Activated effector memory CD4-positive, alpha-beta T cell treated with Interleukin-2 at 50 U/mL for 16 hours (primary cell): ENCODE measurements around the gene FAM3C.

Experiments used
- DNase-seq: peaks from one replicate; pipeline ENCODE4 v3.0.0-alpha.2; 2020

The FAM3C gene

DNA sequence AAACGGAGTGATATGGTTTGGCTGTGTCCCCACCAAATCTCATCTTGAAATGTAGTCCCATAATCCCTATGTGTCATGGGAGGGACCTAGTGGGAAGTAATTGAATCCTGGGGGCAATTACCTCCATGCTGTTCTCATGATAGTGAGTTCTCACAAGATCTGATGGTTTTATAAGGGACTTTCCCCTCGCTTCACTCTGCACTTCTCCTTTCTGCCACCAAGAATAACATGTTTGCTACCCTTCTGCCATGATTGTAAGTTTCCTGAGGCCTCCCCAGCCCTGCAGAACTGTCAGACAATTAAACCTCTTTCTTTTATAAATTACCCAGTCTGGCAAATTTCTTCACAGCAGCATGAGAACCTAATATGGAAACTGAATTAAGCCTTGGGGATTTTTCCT is 19.1 kb downstream of the FAM3C start:
- no peak for DNase-seq

DNA sequence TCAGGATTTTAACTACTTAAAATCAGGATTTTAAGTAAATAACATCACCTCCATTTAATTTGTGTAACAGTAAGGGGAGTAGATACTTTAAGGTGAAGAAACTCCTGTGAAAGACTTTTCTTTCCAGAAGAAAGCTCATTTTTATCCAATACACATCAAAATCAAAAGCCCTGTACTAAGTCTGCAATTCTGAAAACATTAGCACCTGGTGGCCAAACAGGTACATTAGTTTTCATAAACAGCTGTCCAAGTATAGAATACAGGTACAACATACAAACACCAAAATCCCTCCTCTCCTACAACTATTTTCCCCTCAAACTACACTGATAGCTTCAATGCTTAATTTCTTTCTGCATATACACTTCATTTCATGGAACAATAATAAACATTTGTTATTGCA is 22.9 kb downstream of the FAM3C start:
- DNase-seq = no peak

DNA sequence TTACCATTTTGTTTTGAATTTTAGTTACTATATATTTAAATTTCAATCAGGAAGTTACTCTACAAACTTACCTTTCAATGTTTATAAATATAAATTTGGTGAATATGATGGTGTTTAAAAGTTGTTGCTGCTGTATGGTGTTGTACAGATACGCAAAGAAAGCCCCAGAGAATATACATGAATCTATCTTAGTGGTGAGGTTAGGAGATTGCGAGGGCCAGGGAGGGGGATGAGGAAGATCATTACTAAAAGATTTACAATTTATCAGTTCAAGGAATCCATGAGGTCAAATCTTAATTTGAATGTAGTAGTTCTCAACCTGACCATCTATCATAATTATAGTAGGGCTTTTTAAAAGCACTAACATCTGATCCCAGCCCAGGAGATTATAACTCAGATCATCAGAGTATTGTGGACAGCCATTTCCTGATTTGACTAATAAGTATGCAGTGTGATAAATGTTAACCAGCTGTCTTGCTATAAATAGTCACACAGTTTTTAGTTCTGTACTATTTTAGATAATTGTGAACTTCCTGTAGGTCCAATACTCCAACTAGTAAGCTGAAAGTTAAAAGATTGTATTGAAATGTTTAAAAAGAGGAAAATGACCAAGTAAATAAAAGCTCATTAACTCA is 23.6 kb downstream of the FAM3C start:
- no peak for DNase-seq

DNA sequence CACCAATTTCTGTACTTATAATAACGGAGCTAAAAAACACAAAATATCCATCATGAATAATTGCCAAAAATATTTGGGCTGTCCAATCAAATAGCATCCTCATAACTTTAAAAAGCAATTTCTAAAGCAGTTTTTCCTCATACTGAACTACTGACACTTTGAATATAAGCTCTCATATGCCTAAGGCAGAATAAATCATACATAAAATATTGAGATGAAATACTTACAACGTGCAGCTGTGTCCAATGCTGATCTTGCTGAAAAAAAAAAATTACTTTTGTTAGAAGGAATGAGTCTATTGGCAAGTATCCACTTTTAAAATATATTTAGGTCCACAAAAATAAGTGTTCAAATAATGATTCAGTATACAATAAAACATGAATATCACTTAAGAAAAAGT is 24.2 kb downstream of the FAM3C start:
- DNase-seq = no peak

DNA sequence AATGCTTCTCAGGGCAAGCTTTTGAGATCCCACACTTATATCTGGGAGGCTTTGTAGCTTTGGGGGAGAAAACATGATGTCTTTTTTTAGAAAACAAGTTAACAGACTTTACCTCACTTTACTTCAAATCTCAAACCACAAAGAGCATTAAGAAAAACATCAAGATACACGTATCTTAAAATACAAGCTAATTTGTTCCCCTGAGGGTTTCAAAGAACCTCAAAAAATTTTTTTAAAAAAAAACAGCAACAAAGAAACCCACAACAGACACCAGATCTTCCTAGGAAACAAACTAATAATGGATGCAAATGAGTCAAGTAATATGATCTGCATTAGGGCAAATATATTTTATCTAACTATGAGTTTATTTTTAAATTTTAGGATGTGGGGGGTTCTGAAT is 24.7 kb downstream of the FAM3C start:
- no peak for DNase-seq

DNA sequence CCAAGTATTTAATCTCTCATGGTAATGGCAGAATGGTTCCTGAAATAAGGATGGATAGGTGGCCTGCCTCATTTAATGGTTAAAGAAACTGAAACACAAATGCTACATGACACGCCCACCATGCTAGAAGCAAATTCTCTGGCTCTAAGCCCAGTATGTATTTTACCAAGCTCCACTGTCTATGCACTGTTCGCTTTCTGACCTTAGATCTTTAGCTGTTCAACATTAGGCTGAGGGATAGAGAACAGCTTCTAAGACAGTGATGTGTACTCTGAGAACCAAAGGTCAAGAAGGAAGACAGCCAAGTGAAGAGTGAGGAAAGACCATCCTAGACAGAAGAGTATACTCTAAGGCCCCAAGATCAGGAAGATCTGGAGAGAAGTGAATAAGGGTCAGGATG is 26.6 kb downstream of the FAM3C start:
- no peak for DNase-seq

DNA sequence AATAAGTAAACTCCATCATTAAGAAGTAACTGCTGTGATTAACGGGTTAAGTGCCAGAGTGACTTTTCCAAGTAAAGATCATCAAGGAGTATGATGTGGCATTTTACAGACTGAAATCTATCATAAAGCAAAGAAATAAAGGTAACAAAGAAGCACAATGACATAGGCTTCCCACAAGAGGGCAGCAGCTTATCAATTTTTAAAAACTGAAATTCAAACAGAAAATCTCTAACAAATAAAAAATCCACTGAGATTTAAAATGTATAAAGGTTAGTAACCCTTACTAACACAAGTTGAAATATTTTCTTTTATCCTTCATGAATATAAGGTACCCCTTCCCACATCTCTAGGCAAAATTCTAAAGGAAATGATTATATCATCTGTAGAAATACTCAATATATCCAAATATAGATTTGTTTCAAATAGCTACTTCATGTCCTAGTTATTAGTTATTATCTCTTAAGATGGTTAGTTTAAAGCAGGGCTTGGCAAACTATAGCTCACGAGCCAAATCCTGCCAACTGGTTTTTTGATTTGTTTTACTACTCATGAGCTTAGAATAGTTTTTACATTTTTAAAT is 29.2 kb downstream of the FAM3C start:
- no peak for DNase-seq

DNA sequence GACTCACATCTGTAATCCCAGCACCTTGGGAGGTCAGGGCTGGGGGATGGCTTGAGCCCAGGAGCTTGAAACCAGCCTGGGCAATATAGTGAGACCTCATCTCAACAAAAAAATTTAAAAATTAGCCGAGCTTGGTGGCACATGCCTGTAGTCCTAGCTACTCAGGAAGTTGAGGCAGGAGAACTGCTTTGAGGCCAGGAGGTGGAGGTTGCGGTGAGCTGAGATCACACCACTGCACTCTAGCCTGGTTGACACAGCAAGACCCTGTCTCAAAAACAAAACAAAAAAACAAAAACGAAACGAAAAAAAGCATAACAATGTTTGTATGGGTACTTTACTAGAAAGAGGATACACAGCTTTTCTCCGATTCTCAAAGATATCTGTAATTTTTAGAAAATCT is 35.5 kb downstream of the FAM3C start:
- no peak for DNase-seq

DNA sequence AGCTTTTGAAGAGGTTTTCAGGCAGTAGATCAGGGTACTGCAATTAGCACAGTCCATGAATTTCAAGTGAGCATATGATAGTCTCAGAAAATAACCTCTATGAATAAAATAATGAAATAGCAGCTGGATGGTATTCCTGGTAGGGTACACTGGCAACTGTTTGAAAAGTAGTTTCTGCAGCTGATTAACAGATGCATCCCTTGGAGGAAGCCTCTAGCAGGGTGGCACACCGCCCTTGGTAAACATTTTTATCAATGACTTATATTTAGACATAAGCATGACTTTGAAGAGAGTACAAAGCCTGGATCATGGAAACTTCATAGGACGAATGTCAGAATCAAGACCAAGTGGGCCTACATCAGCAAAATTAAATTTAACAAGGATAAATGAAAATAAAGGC is 40.5 kb downstream of the FAM3C start:
- DNase-seq = no peak

DNA sequence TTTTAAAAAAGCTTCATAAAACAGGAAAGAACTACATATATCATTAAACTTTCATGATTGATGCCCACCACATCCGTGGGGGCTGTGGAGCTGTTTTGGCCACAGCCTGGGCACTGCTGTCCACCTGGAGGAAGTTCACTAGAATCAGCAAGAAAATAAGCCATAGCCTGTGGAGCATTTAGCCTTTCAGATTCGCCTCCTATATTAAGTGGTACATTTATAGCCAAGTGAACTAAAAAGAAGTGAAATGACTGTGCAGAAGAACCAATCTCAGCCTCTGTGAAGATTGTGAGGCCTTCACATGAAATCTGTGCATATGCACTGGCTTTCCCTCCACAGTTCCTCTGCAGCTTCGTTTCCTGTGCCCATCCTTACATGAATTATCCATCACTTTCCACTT is 43.8 kb downstream of the FAM3C start:
- no peak for DNase-seq

DNA sequence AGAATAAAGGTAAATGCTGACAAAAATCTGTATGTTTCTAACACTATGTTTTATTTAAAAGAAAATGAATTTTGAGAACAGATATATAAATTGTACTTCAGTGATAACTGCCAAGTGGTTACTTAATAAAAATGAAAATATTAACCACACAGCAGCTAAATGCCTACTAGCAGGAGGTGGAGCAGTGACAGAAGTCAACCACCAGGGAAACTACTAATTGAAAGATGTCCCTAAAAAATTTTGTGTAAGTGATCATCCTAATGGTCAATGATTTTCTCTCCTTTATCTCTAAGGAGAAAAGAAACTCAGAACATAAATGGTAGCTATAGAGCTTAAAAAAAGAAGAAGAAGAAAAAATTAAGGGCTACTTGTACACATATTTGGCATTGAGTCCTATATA is 44.4 kb downstream of the FAM3C start:
- DNase-seq = no peak

DNA sequence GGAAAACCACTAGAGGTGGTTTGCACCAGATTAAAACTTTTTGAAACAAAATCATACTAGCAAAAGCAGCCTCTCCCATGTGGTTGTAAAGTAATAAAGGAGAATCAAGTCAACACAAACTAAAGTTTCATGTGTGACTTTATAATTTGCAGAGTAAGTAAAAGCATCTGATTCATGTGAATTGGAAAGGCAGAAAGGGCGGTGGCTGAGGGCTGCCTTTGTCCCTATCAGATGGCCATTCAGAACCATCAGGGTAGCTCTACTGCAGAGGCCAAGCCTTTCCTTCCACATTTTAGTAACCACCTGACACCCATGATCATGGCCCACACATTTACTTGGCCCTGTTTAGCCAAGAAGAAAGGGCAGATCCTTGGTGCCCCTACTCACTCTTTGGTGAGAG is 51.6 kb downstream of the FAM3C start:
- DNase-seq = no peak

DNA sequence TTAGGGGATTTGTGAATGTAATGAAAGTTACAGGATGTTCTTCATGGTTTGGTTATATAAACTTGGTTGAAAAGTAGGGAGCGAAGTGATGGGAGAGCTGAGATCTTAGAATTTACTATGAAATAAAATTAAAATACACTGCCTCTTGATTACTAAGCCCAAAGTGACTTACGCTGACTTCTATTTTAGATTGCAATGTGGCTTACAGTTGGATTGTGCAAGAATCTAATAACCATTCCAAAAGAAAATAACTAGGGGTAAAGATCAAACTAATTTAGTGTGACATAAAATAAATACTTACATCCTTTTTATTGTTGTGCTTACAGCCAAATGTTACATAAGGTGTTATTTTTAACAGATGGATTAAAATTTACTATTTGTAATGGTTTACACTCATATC is 52.0 kb downstream of the FAM3C start:
- DNase-seq = no peak

DNA sequence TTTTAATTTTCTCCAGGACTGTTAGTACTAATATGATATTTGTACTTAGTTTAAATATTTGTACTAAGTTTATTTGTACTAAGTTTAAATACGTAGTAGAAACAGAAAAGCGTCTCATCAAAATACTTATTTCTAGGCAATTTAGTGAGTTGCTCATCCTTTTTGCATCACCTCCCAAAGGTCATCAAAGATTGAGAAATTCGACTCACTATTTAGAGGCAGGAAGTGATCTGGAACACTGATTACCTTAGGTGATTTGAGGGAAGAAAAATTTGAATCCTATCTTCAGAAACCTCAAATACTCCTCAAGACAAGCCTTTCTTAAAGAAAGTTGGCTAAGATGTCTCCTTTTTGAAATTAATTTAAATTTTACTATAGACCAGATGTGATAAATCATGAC is 52.8 kb downstream of the FAM3C start:
- no peak for DNase-seq

DNA sequence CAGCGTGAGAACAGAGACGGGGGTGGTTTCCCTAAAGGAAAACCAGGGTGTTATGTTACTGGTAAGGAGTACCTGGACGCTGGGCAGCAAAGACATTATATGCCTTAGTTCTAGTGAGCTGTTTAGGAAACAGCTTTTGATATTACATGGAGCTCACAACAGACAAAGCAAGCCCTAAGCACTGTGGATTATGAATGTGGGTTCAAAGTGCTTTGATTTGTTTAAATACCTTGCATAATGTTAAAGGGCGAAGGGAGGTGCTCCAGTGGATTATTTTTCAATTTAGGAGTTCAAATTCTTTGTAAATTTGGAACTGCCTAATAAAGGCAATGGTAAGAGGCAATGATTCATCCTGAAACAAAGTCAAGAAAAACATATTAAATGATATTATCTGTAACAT is 53.5 kb downstream of the FAM3C start:
- DNase-seq = no peak

DNA sequence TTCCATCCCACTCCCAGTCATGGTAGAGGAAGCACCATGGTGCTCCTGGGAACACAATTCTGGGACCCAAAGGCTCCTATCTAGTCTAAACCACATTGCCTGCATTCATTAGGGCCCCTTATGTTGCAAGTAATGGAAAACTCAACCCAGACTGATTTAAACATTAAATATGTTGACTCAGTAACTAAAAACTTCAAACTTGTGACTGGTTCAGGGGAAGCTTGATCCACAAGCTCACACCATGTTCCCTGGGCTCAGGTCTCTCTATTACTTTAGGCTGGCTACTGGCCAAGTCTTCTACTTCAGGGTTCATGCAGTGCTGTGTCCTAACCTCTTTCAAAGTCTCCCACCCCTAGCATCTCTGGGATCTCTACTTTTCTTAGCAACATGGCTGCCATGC is 54.2 kb downstream of the FAM3C start:
- no peak for DNase-seq

DNA sequence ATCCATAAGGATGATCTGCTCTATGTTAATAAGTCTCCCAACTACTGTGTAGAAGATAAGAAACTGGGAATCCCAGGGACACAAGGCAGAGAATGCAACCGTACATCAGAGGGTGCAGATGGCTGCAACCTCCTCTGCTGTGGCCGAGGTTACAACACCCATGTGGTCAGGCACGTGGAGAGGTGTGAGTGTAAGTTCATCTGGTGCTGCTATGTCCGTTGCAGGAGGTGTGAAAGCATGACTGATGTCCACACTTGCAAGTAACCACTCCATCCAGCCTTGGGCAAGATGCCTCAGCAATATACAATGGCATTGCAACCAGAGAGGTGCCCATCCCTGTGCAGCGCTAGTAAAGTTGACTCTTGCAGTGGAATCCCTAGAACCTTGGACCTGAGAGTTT is 57.0 kb downstream of the FAM3C start:
- no peak for DNase-seq

DNA sequence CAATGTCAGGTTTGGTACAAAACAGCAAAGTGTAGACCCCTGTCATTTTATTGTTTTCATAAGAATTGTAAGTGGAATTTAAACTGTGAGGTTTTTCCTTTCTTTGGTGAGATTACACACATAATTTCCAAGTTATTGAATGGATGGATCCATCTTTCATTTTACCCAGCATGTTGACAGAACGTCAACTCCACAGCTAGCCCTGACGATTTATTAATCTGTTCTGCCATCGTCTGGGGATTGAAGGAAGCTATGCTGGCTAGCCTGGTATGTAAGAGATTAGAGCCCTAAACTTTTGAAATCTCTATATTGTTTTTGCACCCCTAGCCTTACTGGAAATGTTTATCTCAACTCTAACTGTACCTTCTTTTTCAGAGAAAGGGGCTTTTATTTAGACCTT is 58.7 kb downstream of the FAM3C start:
- no peak for DNase-seq

DNA sequence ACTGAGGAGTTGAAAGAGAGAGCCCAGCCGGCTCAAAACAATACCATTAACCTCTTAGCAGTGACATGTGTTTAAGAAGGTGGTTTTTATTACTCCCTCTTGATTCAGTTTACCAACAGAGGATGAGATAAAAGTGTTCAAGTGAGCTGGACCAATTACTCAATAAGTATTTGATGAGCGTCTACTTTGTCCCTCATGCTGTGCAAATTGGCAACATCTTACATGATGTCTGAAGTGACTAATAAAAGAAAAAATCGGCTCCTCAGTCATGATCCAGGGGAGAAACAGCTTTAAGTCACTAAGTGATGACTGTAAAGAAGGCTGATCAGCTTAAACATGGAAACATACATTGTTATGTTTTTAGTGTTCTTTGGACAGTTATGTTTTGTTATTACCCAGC is 59.5 kb downstream of the FAM3C start:
- DNase-seq = no peak

DNA sequence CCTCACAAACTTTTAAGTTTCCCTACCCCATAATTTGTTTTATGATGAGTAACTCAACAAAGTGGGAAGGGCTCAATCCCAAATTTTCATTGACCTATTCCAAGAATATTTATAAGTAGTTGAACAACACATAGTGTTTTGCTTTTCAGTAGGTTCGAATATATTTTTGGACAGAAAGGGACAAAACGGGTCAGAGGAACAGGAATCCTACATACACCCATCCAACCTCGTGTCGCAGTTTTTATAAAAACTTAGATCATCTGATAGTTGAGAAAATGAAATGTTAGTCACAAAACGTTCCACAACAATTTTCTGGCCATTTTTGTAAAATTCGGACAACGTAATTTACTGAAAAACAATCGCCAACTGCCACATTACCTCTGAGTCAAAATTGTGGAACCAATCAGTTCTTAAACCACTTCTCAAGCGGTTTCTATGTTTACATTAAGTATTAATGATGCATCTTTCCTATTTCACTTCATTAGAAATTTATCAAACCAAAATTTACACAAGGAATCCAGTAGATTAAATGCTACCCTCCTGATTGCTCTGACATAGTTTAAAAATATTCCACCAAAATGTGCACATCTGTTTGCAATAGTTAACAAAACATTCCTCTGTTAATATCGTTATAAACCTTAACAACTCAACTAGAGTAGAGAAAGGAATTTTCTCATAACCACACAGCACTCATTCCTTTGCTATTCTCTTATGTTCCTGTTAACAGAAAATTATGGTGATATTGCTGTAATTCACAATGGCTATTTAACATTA is 61.0 kb downstream of the FAM3C start:
- no peak for DNase-seq

DNA sequence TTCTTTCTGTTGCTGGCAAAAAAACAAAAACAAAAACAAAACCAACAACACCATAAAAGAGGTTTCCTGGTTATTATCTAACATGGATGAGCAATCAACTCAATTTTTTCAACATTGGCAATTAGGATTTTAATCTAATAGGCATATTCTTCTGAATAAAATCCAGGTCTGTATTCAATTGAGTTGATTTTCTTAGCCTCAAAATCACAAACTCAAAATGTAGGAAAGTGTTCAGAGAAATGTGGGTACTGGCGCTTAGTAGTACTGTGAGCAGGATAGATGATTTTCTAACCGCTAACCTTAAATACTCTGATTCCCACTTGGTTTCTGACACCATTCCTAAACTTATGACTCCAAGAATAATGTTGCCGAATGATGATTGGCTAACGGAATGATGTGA is 61.7 kb downstream of the FAM3C start:
- DNase-seq = no peak

DNA sequence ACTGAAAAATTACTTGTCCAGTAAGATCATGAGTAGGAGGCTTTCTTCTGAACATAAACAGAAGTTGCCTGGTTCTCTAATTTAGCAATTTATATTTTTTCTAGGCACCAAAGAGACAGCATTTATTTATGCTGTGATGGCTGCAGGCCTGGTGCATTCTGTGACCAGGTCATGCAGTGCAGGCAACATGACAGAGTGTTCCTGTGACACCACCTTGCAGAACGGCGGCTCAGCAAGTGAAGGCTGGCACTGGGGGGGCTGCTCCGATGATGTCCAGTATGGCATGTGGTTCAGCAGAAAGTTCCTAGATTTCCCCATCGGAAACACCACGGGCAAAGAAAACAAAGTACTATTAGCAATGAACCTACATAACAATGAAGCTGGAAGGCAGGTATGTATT is 64.5 kb downstream of the FAM3C start:
- no peak for DNase-seq

DNA sequence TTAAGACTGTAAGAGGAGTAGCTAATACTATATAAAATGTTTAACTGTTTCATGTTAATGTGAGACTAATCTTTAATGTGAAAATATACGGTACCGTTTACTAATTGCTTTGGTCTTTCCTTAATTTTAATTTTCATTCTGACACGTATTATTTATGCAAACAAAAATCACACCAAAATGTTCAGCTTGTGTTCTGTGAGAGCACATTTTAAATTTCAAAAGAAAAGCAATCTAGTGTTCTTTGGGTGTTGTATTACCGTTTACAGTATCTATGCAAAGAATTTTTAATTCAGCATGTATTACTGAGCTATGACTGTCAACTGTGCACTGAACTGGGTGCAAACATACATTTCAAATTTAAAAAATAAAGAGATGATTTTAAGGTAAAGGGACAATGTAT is 65.1 kb downstream of the FAM3C start:
- no peak for DNase-seq

DNA sequence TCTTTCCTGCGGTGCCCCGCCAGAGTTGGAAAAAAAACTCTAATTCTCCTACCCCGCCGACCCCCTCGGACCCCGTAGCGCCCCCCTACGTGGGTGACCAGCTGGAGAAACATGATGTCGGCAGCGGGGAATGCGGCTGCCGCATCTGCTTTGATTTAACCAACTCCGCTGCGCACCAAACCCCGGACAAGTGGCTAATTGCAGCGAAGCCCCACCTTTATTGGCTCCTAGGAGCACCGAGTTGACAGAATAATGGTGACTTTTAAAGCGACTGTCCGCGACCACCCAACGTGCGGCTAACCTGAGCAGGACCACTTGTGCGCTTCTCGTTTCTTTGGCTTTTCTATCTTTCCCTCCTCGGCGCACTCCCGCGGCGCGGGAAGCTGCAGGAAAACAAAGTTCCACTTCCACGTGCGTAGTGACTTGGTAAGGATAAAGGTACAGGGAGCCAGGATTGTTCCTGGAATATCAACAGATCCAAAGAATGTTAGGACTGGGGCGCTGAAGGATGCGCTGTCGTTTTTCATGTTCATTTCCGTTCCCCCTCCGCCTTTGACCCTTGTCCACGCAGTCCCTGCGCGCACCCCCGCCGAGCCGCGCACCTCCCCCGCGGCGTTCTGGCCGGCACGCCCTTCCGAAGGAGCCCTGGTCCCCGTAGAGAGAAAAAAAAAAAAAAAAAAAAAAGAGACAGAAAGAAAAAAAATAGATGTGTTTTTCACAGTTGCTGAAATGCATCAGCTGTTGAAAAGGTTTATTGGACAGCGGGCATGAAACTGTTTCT is 65.9 kb downstream of the FAM3C start:
- DNase-seq = no peak
